Endothelial cell of umbilical vein (primary cell): ENCODE measurements around the gene ACSF3. TPM values are rescaled to one million over a fixed set of nuclear protein-coding genes. Genes with fewer than 3 reads are reported as not detected.

Source experiments
- BruUV-seq: library from RNA; stranded (reverse); fragments of 400-500 nt; replicated peaks from 2 replicates; lab custom pipeline; 2021; lab: Mats Ljungman, UMichigan
- CTCF ChIA-PET: fragments of 300-600, 350-600 bp; sonication (Branson Sonifier 250); formaldehyde crosslinking; loops from one replicate; lab custom pipeline; 2021; ENCODE audit warnings: antibody characterized with exemption, inconsistent platforms; lab: Charles Lee
- POLR2A ChIA-PET: fragments of 300-600, 350-600 bp; sonication (Branson Sonifier 250); formaldehyde crosslinking; loops from one replicate; lab custom pipeline; 2021; ENCODE audit warnings: antibody characterized with exemption, inconsistent platforms; lab: Charles Lee
- DNase-seq: peaks from one replicate; pipeline ENCODE4 v3.0.0-alpha.2; 2011; ENCODE audit warnings: low read depth, low spot score
- FAIRE-seq: peaks from 2 replicates; lab custom pipeline; 2011; peaks lifted over from hg19 to GRCh38; lab: Jason Lieb, UNC
- H2AFZ ChIP-seq: 2 replicates; pipeline ENCODE4 v1.6.0; 2012; ENCODE audit warnings: low read depth, low read length, control low read depth, inconsistent platforms
- H3K27ac ChIP-seq: 2 replicates; pipeline ENCODE4 v1.5.1; 2011; ENCODE audit warnings: low read depth, mild to moderate bottlenecking, control low read depth, low read length, moderate library complexity; ENCODE audit not compliant: insufficient read depth
- H3K27me3 ChIP-seq, 2 experiments: 2 replicates each; pipeline versions ENCODE4 v1.6.0 to v1.6.1; 2011; ENCODE audit warnings: low read length in 2 of 2, mixed read lengths in 1 of 2; ENCODE audit not compliant: control insufficient read depth in 2 of 2, insufficient read depth in 2 of 2
- H3K36me3 ChIP-seq, 2 experiments: 2 replicates in 1 of 2; 3 replicates in 1 of 2; pipeline ENCODE4 v1.5.1; 2011; ENCODE audit warnings: low read length in 2 of 2, mild to moderate bottlenecking in 1 of 2, moderate library complexity in 1 of 2; ENCODE audit not compliant: control insufficient read depth in 2 of 2, insufficient read depth in 2 of 2; ENCODE audit errors: extremely low read depth in 1 of 2
- H3K4me1 ChIP-seq: 3 replicates; pipeline ENCODE4 v1.5.1; 2011; ENCODE audit warnings: mild to moderate bottlenecking, low read length; ENCODE audit not compliant: control insufficient read depth, insufficient read depth; ENCODE audit errors: extremely low read depth
- H3K4me2 ChIP-seq: 2 replicates; pipeline ENCODE4 v1.6.1; 2011; ENCODE audit warnings: low read length, control low read depth, mixed read lengths; ENCODE audit not compliant: insufficient read depth
- H3K4me3 ChIP-seq, 3 experiments: fragments of 200-600 bp in 1 of 3; sonication (generic), shearing (Covaris generic) in 1 of 3; replicated peaks in 1 of 3; 2 replicates each; pipeline ENCODE4 v1.5.1; 2011 to 2016; ENCODE audit warnings: control low read depth in 3 of 3, low read length in 3 of 3, mild to moderate bottlenecking in 2 of 3, inconsistent platforms in 1 of 3, low read depth in 1 of 3, moderate library complexity in 1 of 3; ENCODE audit not compliant: insufficient read depth in 1 of 3
- H3K79me2 ChIP-seq: 2 replicates; pipeline ENCODE4 v1.6.0; 2012; ENCODE audit warnings: low read length, inconsistent platforms; ENCODE audit not compliant: control insufficient read depth, insufficient read depth
- H3K9ac ChIP-seq: replicated peaks from 2 replicates; pipeline ENCODE3; 2011; ENCODE audit warnings: low read length, control low read depth; ENCODE audit not compliant: insufficient read depth; ENCODE audit errors: extremely low read depth
- H3K9me1 ChIP-seq: replicated peaks from 3 replicates; pipeline ENCODE4 v1.6.0; 2011; ENCODE audit warnings: mild to moderate bottlenecking, low read length; ENCODE audit not compliant: control insufficient read depth, insufficient read depth; ENCODE audit errors: extremely low read depth
- H3K9me3 ChIP-seq: replicated peaks from 2 replicates; pipeline ENCODE4 v1.5.1; 2012; ENCODE audit warnings: low read length, inconsistent platforms; ENCODE audit not compliant: control insufficient read depth, insufficient read depth
- H4K20me1 ChIP-seq: replicated peaks from 2 replicates; pipeline ENCODE3; 2011; ENCODE audit warnings: mild to moderate bottlenecking, low read length; ENCODE audit not compliant: control insufficient read depth, insufficient read depth; ENCODE audit errors: extremely low read depth
- CTCF ChIP-seq, 2 donors: IDR thresholded peaks; 1 replicate in 1 of 2; 2 replicates in 1 of 2; pipeline ENCODE4 v1.5.1; 2011; ENCODE audit warnings: low read length in 2 of 2, mild to moderate bottlenecking in 2 of 2, moderate library complexity in 2 of 2, control low read depth in 1 of 2, inconsistent platforms in 1 of 2, low read depth in 1 of 2; ENCODE audit not compliant: insufficient read depth in 1 of 2; ENCODE audit errors: extremely low read depth in 1 of 2
- EZH2 ChIP-seq: IDR thresholded peaks from 2 replicates; pipeline ENCODE4 v1.6.1; 2012; ENCODE audit warnings: borderline replicate concordance, low read depth, mild to moderate bottlenecking, moderate library complexity, low read length, inconsistent platforms; ENCODE audit not compliant: severe bottlenecking
- FOS ChIP-seq: IDR thresholded peaks from 2 replicates; pipeline ENCODE4 v1.6.1; 2011; ENCODE audit warnings: mild to moderate bottlenecking, low read length, moderate library complexity, borderline replicate concordance; ENCODE audit not compliant: insufficient read depth
- GATA2 ChIP-seq: IDR thresholded peaks from 2 replicates; pipeline ENCODE4 v1.7.0; 2011; ENCODE audit warnings: low read depth, mild to moderate bottlenecking, moderate library complexity, mixed read lengths, low read length; ENCODE audit not compliant: insufficient read length, insufficient read depth
- JUN ChIP-seq: IDR thresholded peaks from 2 replicates; pipeline ENCODE4 v1.6.1; 2011; ENCODE audit warnings: borderline replicate concordance, low read depth; ENCODE audit not compliant: insufficient read length, insufficient read depth
- MAX ChIP-seq: IDR thresholded peaks from 2 replicates; pipeline ENCODE4 v1.6.1; 2011; ENCODE audit not compliant: insufficient read depth, insufficient read length
- MYC ChIP-seq: IDR thresholded peaks from one replicate; pipeline ENCODE4 v1.6.1; 2011; ENCODE audit warnings: mild to moderate bottlenecking, low read depth, low read length
- POLR2A ChIP-seq: IDR thresholded peaks from 2 replicates; pipeline ENCODE4 v1.6.1; 2012; ENCODE audit warnings: low read depth, mild to moderate bottlenecking, control low read depth, low read length
- POLR2AphosphoS5 ChIP-seq: IDR thresholded peaks from 2 replicates; pipeline ENCODE4 v1.6.1; 2012; ENCODE audit warnings: low read depth, mild to moderate bottlenecking, control low read depth, low read length, moderate library complexity; ENCODE audit not compliant: insufficient read depth
- dilution Hi-C: fragments of 300-500 bp; cut with MboI; formaldehyde crosslinking; loops from one replicate; pipeline ENCODE4 v1.15.0; 2019; ENCODE audit warnings: low sequenced_read_pairs; ENCODE audit not compliant: extremely low pct_ligation_motif_present
- intact Hi-C: fragments of 100-400 bp; cut with micrococcal nuclease; formaldehyde crosslinking; loops from one replicate; pipeline ENCODE4 v1.10.0; 2022
- polyA plus RNA-seq, 4 experiments: library from polyadenylated mRNA; depleted of rRNA in 3 of 4; stranded (reverse) in 3 of 4; unstranded in 1 of 4; fragments of >200 nt; gene quantifications; 2 replicates each; pipeline versions ENCODE4 v1.2.1 to v1.2.3, GENCODE V29; 2011 to 2012; ENCODE audit warnings: missing spikeins in 1 of 4
- total RNA-seq: library from RNA; stranded (reverse); gene quantifications from 2 replicates; pipeline ENCODE4 v1.2.3, GENCODE V29; 2021

The ACSF3 gene
- total and polyA plus RNA-seq, 2 donors (not counting 3 experiments of a cell fraction or from before 2014, with no cell fraction given): 18.6 to 33.2 TPM

- Histone ChIP-seq H4K20me1 (no peaks in the 10 kb centered on the region), H3K4me3 (no peak overlapping the region), H3K36me3 (peaks cover 0 to 9% of the 10 kb centered on the region in 2 experiments), H3K9me3 (no peaks in the 10 kb centered on the region), H2AFZ (no peak overlapping the region), H3K9me1 (no peaks in the 10 kb centered on the region), H3K4me2 (no peak overlapping the region), H3K27me3 (no peaks in the 10 kb centered on the region), H3K79me2 (no peaks in the 10 kb centered on the region), H3K27ac (no peak overlapping the region), H3K4me1 (no peaks in the 10 kb centered on the region), H3K9ac (no peak overlapping the region)
- POLR2A ChIA-PET: no interaction called here
- intact Hi-C loops (no loop called here), dilution Hi-C loops (loop anchor here (25.0 kb wide), 1 partner anchor 176 kb away; no protein-coding TSS in a partner anchor)
- TF ChIP-seq MYC (no peak), FOS (no peak), CTCF (IDR thresholded peaks at IDR 0.05; ENCODE audit: extremely low read depth in 1 of 2, insufficient read depth in 1 of 2, low read depth in 1 of 2, low read length in 2 of 2) (no peak), GATA2 (no peak), POLR2AphosphoS5 (no peak), POLR2A (no peak), MAX (no peak), JUN (no peak), EZH2 (no peak)
- FAIRE-seq: no peak
- DNase-seq: no peak
- CTCF ChIA-PET: interaction anchor here (0.9 kb wide), 1 partner anchor 9 kb away, joined by 3 read pairs; no protein-coding TSS in a partner anchor
- BruUV-seq: no TSS peak
Observed at GRCh38 chr16:89137666-89138512, 44.2 kb downstream of the ACSF3 start.
